GM12878 (cell line): ENCODE results near the gene CHID1. TPM values are rescaled to one million over a fixed set of nuclear protein-coding genes. Genes with fewer than 3 reads are reported as not detected.

ENCODE experiments used
- ATAC-seq: fragments of 200-7000 bp; cut with Tn5 transposase; 3 replicates; pipeline ENCODE4 v1.9.1; 2020; ENCODE audit warnings: mild to moderate bottlenecking, moderate library complexity
- BruUV-seq: library from RNA; stranded (reverse); fragments of 400-500 nt; replicated peaks from 2 replicates; lab custom pipeline; 2021; lab: Mats Ljungman, UMichigan
- CTCF ChIA-PET: fragments of 300-600 bp; sonication (Branson Sonifier 250); formaldehyde crosslinking; extraction: SDS; loops from one replicate; lab custom pipeline; 2021; ENCODE audit warnings: inconsistent platforms; lab: Yijun Ruan, JAX
- POLR2A ChIA-PET: fragments of 350-600 bp; formaldehyde crosslinking; extraction: SDS; loops from one replicate; lab custom pipeline; 2021; ENCODE audit warnings: inconsistent platforms; lab: Charles Lee
- RAD21 ChIA-PET: fragments of 300-600 bp; sonication (Branson Sonifier 250); formaldehyde crosslinking; loops from one replicate; lab custom pipeline; 2023; ENCODE audit warnings: antibody characterized with exemption; ENCODE audit not compliant: unreplicated experiment; lab: Charles Lee
- SMC1A ChIA-PET: fragments of 300-600 bp; sonication (Branson Sonifier 250); formaldehyde crosslinking; loops from one replicate; lab custom pipeline; 2023; ENCODE audit not compliant: unreplicated experiment, uncharacterized antibody; lab: Charles Lee
- DNase-seq: peaks from one replicate; pipeline ENCODE4 v3.0.0-alpha.2; 2011; ENCODE audit warnings: low read depth, low spot score
- FAIRE-seq: peaks from 3 replicates; lab custom pipeline; 2011; peaks lifted over from hg19 to GRCh38; lab: Jason Lieb, UNC
- H2AFZ ChIP-seq: 2 replicates; pipeline ENCODE4 v1.6.0; 2011; ENCODE audit warnings: low read depth, low read length, control low read depth; ENCODE audit not compliant: control insufficient read depth
- H3K27ac ChIP-seq: 2 replicates; pipeline ENCODE4 v1.5.1; 2011; ENCODE audit warnings: control low read depth; ENCODE audit not compliant: control insufficient read depth, insufficient read depth
- H3K27me3 ChIP-seq, 2 experiments: replicated peaks in 1 of 2; 2 replicates each; pipeline versions ENCODE4 v1.6.0 to v1.6.1; 2011; ENCODE audit warnings: low read length in 1 of 2; ENCODE audit not compliant: control insufficient read depth in 2 of 2, insufficient read depth in 2 of 2
- H3K36me3 ChIP-seq, 2 experiments: 2 replicates each; pipeline ENCODE4 v1.5.1; 2011; ENCODE audit warnings: low read length in 1 of 2; ENCODE audit not compliant: control insufficient read depth in 2 of 2, insufficient read depth in 2 of 2
- H3K4me1 ChIP-seq: 2 replicates; pipeline ENCODE4 v1.6.1; 2011; ENCODE audit warnings: mild to moderate bottlenecking, low read length, moderate library complexity, mixed read lengths; ENCODE audit not compliant: control insufficient read depth, insufficient read depth
- H3K4me2 ChIP-seq: 2 replicates; pipeline ENCODE4 v1.6.0; 2011; ENCODE audit warnings: control low read depth; ENCODE audit not compliant: control insufficient read depth, insufficient read depth
- H3K4me3 ChIP-seq: fragments of 200-600 bp; sonication (generic); 2 replicates; pipeline ENCODE4 v1.5.1; 2016
- H3K79me2 ChIP-seq: 2 replicates; pipeline ENCODE4 v1.6.0; 2011; ENCODE audit warnings: low read length; ENCODE audit not compliant: control insufficient read depth, insufficient read depth
- H3K9ac ChIP-seq: 2 replicates; pipeline ENCODE4 v1.8.0; 2011; ENCODE audit warnings: low read length, control low read depth, mixed read lengths; ENCODE audit not compliant: control insufficient read depth, insufficient read depth
- H3K9me3 ChIP-seq: replicated peaks from 3 replicates; pipeline ENCODE4 v1.5.1; 2011; ENCODE audit warnings: mild to moderate bottlenecking, low read length; ENCODE audit not compliant: control insufficient read depth, insufficient read depth
- H4K20me1 ChIP-seq: 2 replicates; pipeline ENCODE4 v1.6.0; 2011; ENCODE audit not compliant: control insufficient read depth, insufficient read depth
- ATF7 ChIP-seq: fragments of 450-650 bp; IDR thresholded peaks from 2 replicates; pipeline ENCODE4 v1.6.1; 2016; ENCODE audit warnings: low read depth, mild to moderate bottlenecking
- CHD4 ChIP-seq: fragments of 200-600 bp; sonication (generic); IDR thresholded peaks from 2 replicates; pipeline ENCODE4 v1.6.1; 2016; ENCODE audit warnings: mild to moderate bottlenecking
- FOS ChIP-seq: IDR thresholded peaks from 3 replicates; pipeline ENCODE4 v1.6.1; 2011; ENCODE audit warnings: borderline replicate concordance; ENCODE audit not compliant: insufficient read length; ENCODE audit errors: extremely low read depth
- IRF5 ChIP-seq: fragments of 450-650 bp; IDR thresholded peaks from 2 replicates; pipeline ENCODE4 v1.6.1; 2017; ENCODE audit warnings: borderline replicate concordance
- NR2F1 ChIP-seq: fragments of 450-650 bp; conservative IDR thresholded peaks from 2 replicates; pipeline ENCODE4 v1.6.1; 2017; ENCODE audit warnings: mild to moderate bottlenecking
- RUNX3 ChIP-seq: IDR thresholded peaks from 2 replicates; pipeline ENCODE4 v1.6.1; 2012; ENCODE audit warnings: low read length, inconsistent platforms
- SIX5 ChIP-seq: IDR thresholded peaks from 2 replicates; pipeline ENCODE4 v1.6.1; 2011; ENCODE audit warnings: mild to moderate bottlenecking, low read depth, low read length, moderate library complexity; ENCODE audit not compliant: severe bottlenecking
- SKIL ChIP-seq: fragments of 450-650 bp; IDR thresholded peaks from 2 replicates; pipeline ENCODE4 v1.6.1; 2017; ENCODE audit warnings: mild to moderate bottlenecking, low read depth, inconsistent platforms; ENCODE audit not compliant: poor library complexity, severe bottlenecking
- SPI1 ChIP-seq: IDR thresholded peaks from 2 replicates; pipeline ENCODE4 v1.6.1; 2011; ENCODE audit warnings: low read depth, mild to moderate bottlenecking, low read length, moderate library complexity, borderline replicate concordance; ENCODE audit not compliant: insufficient read depth
- TCF12 ChIP-seq: IDR thresholded peaks from 2 replicates; pipeline ENCODE4 v1.6.1; 2011; ENCODE audit warnings: low read depth, mild to moderate bottlenecking, low read length
- ZNF207 ChIP-seq: fragments of 450-650 bp; IDR thresholded peaks from 2 replicates; pipeline ENCODE4 v1.6.1; 2014; ENCODE audit warnings: antibody characterized with exemption, mild to moderate bottlenecking, borderline replicate concordance
- WGBS: methylation state at CpG from one replicate; pipeline ENCODE4 v1.1.6; 2016; ENCODE audit warnings: low lambda C conversion rate; ENCODE audit not compliant: insufficient replicate concordance, insufficient coverage; ENCODE audit errors: missing lambda C conversion rate; 5-methylcytosine and 5-hydroxymethylcytosine counted together
- in situ Hi-C: fragments of 300-500 bp; cut with MboI; formaldehyde crosslinking; loops from 9 replicates; pipeline ENCODE4 v1.14.3; 2018; ENCODE audit warnings: mixed read lengths
- intact Hi-C: fragments of 100-400 bp; cut with micrococcal nuclease; formaldehyde crosslinking; loops from one replicate; pipeline ENCODE4 v1.14.2; 2022; ENCODE audit not compliant: unreplicated experiment
- polyA plus RNA-seq, 11 experiments: library from polyadenylated mRNA; depleted of rRNA in 4 of 11; unstranded in 6 of 11; stranded (reverse) in 5 of 11; fragments of >200 nt; fragmentation: Nextera tagmentation in 4 of 11; fragmentation: Illumina TruSeq in 1 of 11; extraction: Ambion mirVana in 4 of 11; extraction: Trizol in 1 of 11; gene quantifications; 1 replicate in 1 of 11; 2 replicates in 10 of 11; pipeline versions ENCODE4 v1.2.1 to v1.2.3, GENCODE V29; 2011 to 2016; ENCODE audit warnings: inconsistent platforms in 2 of 11, missing spikeins in 2 of 11, low read depth in 1 of 11
- total RNA-seq, 4 experiments: library from RNA; depleted of rRNA in 3 of 4; stranded (reverse); fragments of >200 nt in 3 of 4; fragmentation: Illumina TruSeq in 1 of 4; extraction: Trizol in 1 of 4; gene quantifications; 2 replicates each; pipeline versions ENCODE4 v1.2.1 to v1.2.3, GENCODE V29; 2013 to 2021

Gene CHID1
- total and polyA plus RNA-seq, 10 of the 15 experiments (the other 5 are each of a cell fraction or from before 2014, with no cell fraction given): 4.8 to 75.2 (median 30.1) TPM

DNA sequence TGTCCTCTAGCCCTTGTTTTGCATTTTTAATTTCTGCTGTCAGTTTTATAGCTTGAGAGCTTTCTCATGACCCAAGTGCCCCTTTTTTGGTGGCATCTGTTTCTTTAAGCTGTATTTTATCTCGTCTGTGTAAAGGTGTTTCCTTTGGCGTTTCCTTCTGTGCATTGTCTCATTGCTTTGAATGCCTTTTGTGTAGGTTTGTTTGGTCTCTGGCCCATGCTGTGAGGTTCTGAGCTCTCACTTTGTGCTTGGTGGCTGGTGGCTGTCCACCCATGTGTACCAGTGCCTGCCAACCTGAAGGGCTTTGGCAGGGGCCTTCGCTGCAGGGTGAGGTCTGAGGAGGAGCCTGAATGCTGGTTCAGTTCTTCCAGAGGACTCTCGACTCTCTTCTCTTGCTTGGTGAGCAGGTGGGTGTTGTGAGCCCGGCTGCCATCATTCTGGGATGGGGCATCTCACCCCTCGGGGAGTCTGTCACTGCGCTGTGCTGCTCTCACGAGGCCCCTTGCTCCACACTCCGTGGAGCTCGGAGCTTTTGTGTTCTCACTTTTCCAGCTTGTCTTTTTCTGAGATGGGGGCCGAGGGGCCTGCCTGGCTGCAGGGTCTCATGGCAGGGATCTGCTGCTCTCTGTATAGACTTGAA lies 30.0 kb upstream of the CHID1 start:
- in situ Hi-C loops: no loop called here
- FAIRE-seq (no peak), DNase-seq (no peak), ATAC-seq (no peak)
- peaks cover 3 to 8% of the 10 kb centered on the region in 2 experiments for H3K36me3 ChIP-seq
- ChIA-PET SMC1A (no interaction called here), RAD21 (no interaction called here), CTCF (interaction anchor here (0.7 kb wide), 1 partner anchor 174 kb away, joined by 5 read pairs; no protein-coding TSS in a partner anchor), POLR2A (interaction anchor here (1.2 kb wide), 1 partner anchor 12 kb away, joined by 3 read pairs; no protein-coding TSS in a partner anchor)
- no TSS peak for BruUV-seq
- H3K79me2 ChIP-seq: peaks cover 15% of the 10 kb centered on the region
- no peak overlapping the region for H3K4me2 ChIP-seq
- no peak overlapping the region for H3K27ac ChIP-seq
- TF ChIP-seq FOS (no peak), SPI1 (no peak), ATF7 (no peak), TCF12 (no peak), ZNF207 (no peak), NR2F1 (no peak)
- intact Hi-C loops: no loop called here
- H3K9ac ChIP-seq: no peak overlapping the region
- WGBS: 75% methylated on average over 11 of the region's 11 CpGs
- H3K27me3 ChIP-seq: no peaks in the 10 kb centered on the region
- no peaks in the 10 kb centered on the region for H3K4me1 ChIP-seq
- no peak overlapping the region for H2AFZ ChIP-seq
- H3K9me3 ChIP-seq: no peaks in the 10 kb centered on the region
- no peak overlapping the region for H3K4me3 ChIP-seq
- H4K20me1 ChIP-seq: no peaks in the 10 kb centered on the region

DNA sequence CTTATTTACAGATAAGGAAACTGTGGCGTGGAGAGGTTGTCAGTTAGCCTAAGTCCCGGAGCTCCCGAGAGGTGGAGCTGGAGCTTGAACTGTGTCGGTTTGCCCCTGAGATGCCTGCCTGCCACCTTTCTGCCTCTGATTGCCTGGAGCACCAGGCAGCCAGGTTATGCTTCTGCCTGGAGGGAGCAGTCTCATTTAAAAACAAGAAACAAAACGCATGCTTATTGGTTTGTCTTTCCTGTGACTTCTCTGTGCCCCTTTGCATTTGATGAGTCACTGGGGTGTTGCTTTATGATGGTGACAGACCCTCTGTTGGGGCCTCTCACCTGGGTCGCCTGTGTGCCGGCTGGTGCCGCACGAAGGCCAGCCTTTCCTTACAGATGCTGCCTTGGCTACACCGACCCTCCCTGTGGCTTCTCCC lies 27.2 kb upstream of the CHID1 start:
- H3K9ac ChIP-seq: no peak overlapping the region
- CTCF ChIA-PET: no interaction called here
- intact Hi-C loops: no loop called here
- TF ChIP-seq IRF5: no peak
- no peak for TF ChIP-seq SIX5
- TF ChIP-seq RUNX3: no peak
- TF ChIP-seq SKIL: no peak
- TF ChIP-seq CHD4: no peak

More for the DNA sequence above, 27.2 kb upstream of the CHID1 start:
- WGBS: 82% methylated on average over 10 of the region's 10 CpGs
- Histone ChIP-seq H3K9me3 (no peaks in the 10 kb centered on the region), H3K4me1 (no peaks in the 10 kb centered on the region), H3K36me3 (peaks cover 0 to 3% of the 10 kb centered on the region in 2 experiments), H3K79me2 (peaks cover 23% of the 10 kb centered on the region), H2AFZ (no peak overlapping the region), H4K20me1 (no peaks in the 10 kb centered on the region), H3K27ac (no peak overlapping the region), H3K4me2 (no peak overlapping the region), H3K4me3 (no peak overlapping the region), H3K27me3 (no peaks in the 10 kb centered on the region)
- in situ Hi-C loops: no loop called here
- FAIRE-seq (no peak), DNase-seq (no peak), ATAC-seq (no peak)
- BruUV-seq: no TSS peak
- ChIA-PET POLR2A (no interaction called here), RAD21 (no interaction called here), SMC1A (no interaction called here)
